Body of pancreas (tissue), 4 donors: ENCODE results near the gene BCL3. TPM values are rescaled to one million over a fixed set of nuclear protein-coding genes. Genes with fewer than 3 reads are reported as not detected.
A peak's percentile ranks its signal among the peaks of the same experiment; 100 is the strongest.
"Not testable (repeated sequence)": the region's sequence is repeated elsewhere in the genome, so short reads cannot be mapped to it uniquely, and the experiment has no call there.

Experiments
- ATAC-seq: fragments of 150-250 bp; one replicate; pipeline ENCODE4 v1.9.1; 2016
- DNase-seq, 4 donors: peaks; one replicate each; pipeline ENCODE4 v3.0.0-alpha.2; 2019
- H3K27ac ChIP-seq, 4 donors: fragments of 200-600 bp; sonication (generic); 1 replicate in 3 of 4; 2 replicates in 1 of 4; pipeline versions ENCODE4 v1.5.1 to v1.6.1; 2016 to 2019; ENCODE audit warnings: mild to moderate bottlenecking in 1 of 4, mixed read lengths in 1 of 4, moderate library complexity in 1 of 4
- H3K27me3 ChIP-seq, 2 donors: fragments of 200-600 bp; sonication (generic); one replicate each; pipeline ENCODE4 v1.6.0; 2016; ENCODE audit warnings: mild to moderate bottlenecking in 1 of 2
- H3K36me3 ChIP-seq, 2 donors: fragments of 200-600 bp; sonication (generic); replicated peaks in 1 of 2; 2 replicates each; pipeline ENCODE4 v1.5.1; 2016; ENCODE audit warnings: low read depth in 2 of 2; ENCODE audit not compliant: insufficient read depth in 1 of 2
- H3K4me1 ChIP-seq: fragments of 200-600 bp; sonication (generic); one replicate; pipeline ENCODE4 v1.6.0; 2016
- H3K4me3 ChIP-seq, 2 donors: fragments of 200-600 bp; sonication (generic); 1 replicate in 1 of 2; 2 replicates in 1 of 2; pipeline ENCODE4 v1.5.1; 2016 to 2019
- H3K9me3 ChIP-seq, 3 donors: fragments of 200-600 bp; sonication (generic); 1 replicate in 2 of 3; 2 replicates in 1 of 3; pipeline ENCODE4 v1.5.1; 2016
- POLR2A ChIP-seq, 3 donors: fragments of 450-650 bp; IDR thresholded peaks; one replicate each; pipeline ENCODE4 v1.6.1; 2016; ENCODE audit warnings: antibody characterized with exemption in 3 of 3, mild to moderate bottlenecking in 2 of 3
- WGBS, 2 donors: methylation state at CpG; one replicate each; pipeline ENCODE4 v1.1.5; 2017; 5-methylcytosine and 5-hydroxymethylcytosine counted together
- intact Hi-C: fragments of 100-400 bp; cut with DNase I; formaldehyde crosslinking; loops from one replicate; pipeline ENCODE4 v1.15.1; 2023
- total RNA-seq, 2 donors: library from RNA; depleted of rRNA; stranded (reverse); fragments of >200 nt; gene quantifications; one replicate each; pipeline ENCODE4 v1.1.0, GENCODE V29; 2016
- TF ChIP-seq, protein P1 (sequence below), 7 experiments: fragments of 450-650 bp in 4 of 7; fragments of 200-600 bp in 3 of 7; sonication (generic) in 3 of 7; IDR thresholded peaks; one replicate each; pipeline ENCODE4 v1.5.1; 2016 to 2019; ENCODE audit warnings: antibody characterized with exemption in 7 of 7

The BCL3 gene
- total RNA-seq, 2 donors from 2014 or later: 26.2 to 72.5 TPM

DNA sequence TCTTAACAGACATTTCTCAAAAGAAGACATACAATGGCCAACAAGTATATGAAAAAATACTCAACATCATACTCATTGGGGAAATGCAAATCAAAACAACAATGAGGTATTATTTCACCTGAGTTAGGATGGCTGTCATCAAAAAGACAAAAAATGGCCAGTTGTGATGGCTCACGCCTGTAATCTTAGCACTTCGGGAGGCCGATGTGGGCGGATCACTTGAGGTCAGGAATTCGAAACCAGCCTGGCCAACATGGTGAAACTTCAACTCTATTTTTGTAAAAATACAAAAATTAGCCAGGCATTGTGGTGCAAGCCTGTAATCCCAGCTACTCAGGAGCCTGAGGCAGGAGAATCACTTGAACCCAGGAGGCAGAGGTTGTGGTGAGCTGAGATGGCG is 27.6 kb upstream of the BCL3 start:
- no peak for TF ChIP-seq POLR2A (IDR thresholded peaks at IDR 0.05)
- TF ChIP-seq, protein P1, sequence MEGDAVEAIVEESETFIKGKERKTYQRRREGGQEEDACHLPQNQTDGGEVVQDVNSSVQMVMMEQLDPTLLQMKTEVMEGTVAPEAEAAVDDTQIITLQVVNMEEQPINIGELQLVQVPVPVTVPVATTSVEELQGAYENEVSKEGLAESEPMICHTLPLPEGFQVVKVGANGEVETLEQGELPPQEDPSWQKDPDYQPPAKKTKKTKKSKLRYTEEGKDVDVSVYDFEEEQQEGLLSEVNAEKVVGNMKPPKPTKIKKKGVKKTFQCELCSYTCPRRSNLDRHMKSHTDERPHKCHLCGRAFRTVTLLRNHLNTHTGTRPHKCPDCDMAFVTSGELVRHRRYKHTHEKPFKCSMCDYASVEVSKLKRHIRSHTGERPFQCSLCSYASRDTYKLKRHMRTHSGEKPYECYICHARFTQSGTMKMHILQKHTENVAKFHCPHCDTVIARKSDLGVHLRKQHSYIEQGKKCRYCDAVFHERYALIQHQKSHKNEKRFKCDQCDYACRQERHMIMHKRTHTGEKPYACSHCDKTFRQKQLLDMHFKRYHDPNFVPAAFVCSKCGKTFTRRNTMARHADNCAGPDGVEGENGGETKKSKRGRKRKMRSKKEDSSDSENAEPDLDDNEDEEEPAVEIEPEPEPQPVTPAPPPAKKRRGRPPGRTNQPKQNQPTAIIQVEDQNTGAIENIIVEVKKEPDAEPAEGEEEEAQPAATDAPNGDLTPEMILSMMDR (IDR thresholded peaks at IDR 0.05): no peak
- WGBS, 2 donors: 75 to 76% methylated on average over 6 of the region's 6 CpGs
- intact Hi-C loops: no loop called here
- Histone ChIP-seq H3K27me3 (no peaks in the 10 kb centered on the region), H3K27ac (peak overlapping the region in 1 of 4 donors; percentile 7), H3K4me3 (no peak overlapping the region), H3K9me3 (no peaks in the 10 kb centered on the region), H3K4me1 (peaks cover 67% of the 10 kb centered on the region), H3K36me3 (no peaks in the 10 kb centered on the region)
- DNase-seq (no peak), ATAC-seq (no peak)

GRCh38 chr19:44721369-44721768 is 27.1 kb upstream of the BCL3 start:
- 76 to 81% methylated on average over 5 of the region's 5 CpGs for WGBS, 2 donors
- intact Hi-C loops, H3K9me3 ChIP-seq, H3K4me3 ChIP-seq, DNase-seq, H3K27me3 ChIP-seq, ATAC-seq, H3K36me3 ChIP-seq: not testable (repeated sequence)
- Histone ChIP-seq H3K4me1 (peaks cover 67% of the 10 kb centered on the region), H3K27ac (peak overlapping the region in 1 of 4 donors; percentile 7)

DNA sequence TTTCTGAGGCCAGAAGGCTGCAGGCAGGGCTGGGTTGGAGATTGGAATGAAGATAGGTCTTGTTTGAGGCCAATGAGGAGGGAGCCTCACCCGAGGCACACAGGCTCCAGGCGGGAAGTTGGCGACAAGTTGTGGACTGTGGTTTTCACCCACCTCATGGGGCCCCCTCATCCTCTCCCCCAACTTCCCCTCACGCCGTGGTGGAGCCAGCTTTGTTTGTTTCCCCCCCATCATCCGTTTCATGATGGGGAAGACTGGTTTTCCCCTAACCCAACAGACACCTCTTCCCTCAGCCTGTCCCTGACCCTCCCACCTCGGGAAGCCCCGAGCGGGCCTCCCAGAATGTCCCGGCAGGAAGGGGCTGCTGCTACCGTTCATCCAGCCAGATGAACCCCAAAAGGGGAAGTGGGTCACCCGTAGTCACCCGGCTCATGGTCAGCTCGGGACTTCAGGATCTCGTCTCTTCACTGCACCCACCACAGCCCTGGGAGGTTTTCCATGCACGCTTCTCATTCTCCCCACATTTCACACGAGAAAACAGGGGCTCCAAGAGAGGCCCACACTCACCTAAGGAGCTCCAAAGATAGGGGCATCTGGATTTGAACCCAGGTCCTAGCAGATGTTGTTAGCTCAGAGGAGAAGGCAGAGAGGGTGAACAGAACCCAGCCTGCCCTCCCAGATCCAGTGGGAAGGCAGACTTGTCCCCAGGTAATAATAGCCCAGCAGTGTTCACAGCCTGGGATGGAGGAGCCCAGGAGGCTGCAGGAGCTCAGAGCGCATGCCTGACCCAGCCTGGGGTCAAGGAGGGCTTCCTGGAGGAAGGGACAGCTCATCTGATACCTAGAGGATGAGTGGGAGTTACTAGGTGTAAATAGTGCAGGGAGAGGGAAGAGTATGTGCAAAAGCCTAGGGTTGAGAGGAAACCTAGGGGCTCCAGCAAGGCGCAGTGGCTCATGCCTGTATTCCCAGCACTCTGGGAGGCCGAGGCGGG is 26.1 kb upstream of the BCL3 start:
- no peak for TF ChIP-seq POLR2A (IDR thresholded peaks at IDR 0.05)
- TF ChIP-seq, protein P1 (IDR thresholded peaks at IDR 0.05): no peak

DNA sequence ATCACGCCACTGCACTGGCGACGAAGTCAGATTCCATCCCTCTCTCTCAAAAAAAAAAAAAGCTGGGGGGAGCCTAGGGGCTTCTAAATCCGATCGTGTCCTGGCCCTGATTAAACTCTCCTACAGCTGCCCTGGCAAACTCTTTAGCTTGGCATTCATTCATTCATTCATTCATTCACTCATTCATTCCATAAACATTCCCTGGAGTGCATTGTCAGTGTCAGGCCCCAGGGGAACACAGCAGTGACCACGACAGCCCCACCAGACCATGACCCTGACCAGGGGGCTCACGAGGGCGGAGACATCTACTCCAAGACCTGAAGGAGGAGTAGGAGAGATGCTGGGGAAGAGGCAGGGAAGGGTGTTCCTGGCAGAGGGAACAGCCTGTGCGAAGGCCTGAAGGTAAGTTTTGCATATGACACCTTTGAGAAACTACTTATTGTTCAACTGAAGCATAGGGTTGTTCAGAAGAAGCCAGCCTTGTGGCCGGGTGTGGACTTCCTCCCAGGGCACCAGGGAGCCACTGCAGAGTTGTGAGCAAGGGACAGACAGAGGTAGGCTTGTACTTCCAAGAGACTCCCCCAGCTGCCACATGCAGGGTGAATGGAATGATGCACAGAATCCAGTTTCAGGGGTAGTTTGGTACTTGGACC is 25.1 kb upstream of the BCL3 start:
- 51 to 52% methylated on average over 9 to 10 of the region's 10 CpGs for WGBS, 2 donors
- Histone ChIP-seq H3K4me3 (no peak overlapping the region), H3K9me3 (no peaks in the 10 kb centered on the region), H3K36me3 (no peaks in the 10 kb centered on the region), H3K27me3 (no peaks in the 10 kb centered on the region), H3K27ac (peak overlapping the region; percentile 70 to 86 (median 83)), H3K4me1 (peaks cover 48% of the 10 kb centered on the region)
- ATAC-seq (no peak), DNase-seq (no peak)
- intact Hi-C loops: no loop called here
- TF ChIP-seq, protein P1 (IDR thresholded peaks at IDR 0.05): no peak
- no peak for TF ChIP-seq POLR2A (IDR thresholded peaks at IDR 0.05)

More for the DNA sequence above, 26.1 kb upstream of the BCL3 start:
- WGBS, 2 donors: 65 to 71% methylated on average over 17 to 21 of the region's 21 CpGs
- Histone ChIP-seq H3K27ac (peak overlapping the region in 2 of 4 donors; percentile 12 to 24), H3K9me3 (no peaks in the 10 kb centered on the region), H3K4me3 (no peak overlapping the region), H3K27me3 (no peaks in the 10 kb centered on the region), H3K4me1 (peaks cover 58% of the 10 kb centered on the region), H3K36me3 (no peaks in the 10 kb centered on the region)
- intact Hi-C loops: no loop called here
- DNase-seq: peak in 1 of 4 donors; percentile 43
- ATAC-seq: no peak

DNA sequence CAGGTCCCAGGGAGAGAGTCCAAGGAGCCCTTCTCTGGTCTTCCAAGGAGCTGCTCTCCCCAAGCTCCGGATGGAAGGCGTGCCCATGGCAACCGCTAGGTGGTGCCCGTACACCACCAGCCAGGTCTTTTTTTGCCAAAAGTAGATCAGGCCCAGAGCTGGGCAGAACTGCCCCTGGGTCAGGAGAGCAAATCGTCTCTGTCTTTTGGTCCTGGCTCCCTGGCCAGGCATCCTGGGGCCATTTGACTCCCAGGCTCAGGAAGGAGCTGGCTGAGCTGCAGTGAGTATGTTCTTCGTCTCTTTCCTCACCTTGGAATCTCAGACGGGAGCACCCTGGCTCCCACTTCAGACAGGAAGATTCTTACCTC is 24.6 kb upstream of the BCL3 start:
- Histone ChIP-seq H3K9me3 (no peaks in the 10 kb centered on the region), H3K4me1 (peaks cover 44% of the 10 kb centered on the region), H3K27ac (peak overlapping the region; percentile 70 to 86 (median 83)), H3K36me3 (no peaks in the 10 kb centered on the region), H3K27me3 (no peaks in the 10 kb centered on the region), H3K4me3 (no peak overlapping the region)
- intact Hi-C loops: no loop called here
- ATAC-seq (peak; percentile 77), DNase-seq (peak; percentile 84 to 87 (median 85))
- WGBS, 2 donors: 7 to 14% methylated on average over 7 of the region's 7 CpGs
- TF ChIP-seq POLR2A (IDR thresholded peaks at IDR 0.05): no peak
- TF ChIP-seq, protein P1 (IDR thresholded peaks at IDR 0.05): peak; percentile 90 to 99 (median 97)
